MM.1S (cell line): ENCODE results near the gene NPC1.

ENCODE experiments used
- DNase-seq: peaks from one replicate; pipeline ENCODE4 v3.0.0-alpha.2; 2015
- H2AFZ ChIP-seq: fragments of 300-600 bp; sonication (generic); 2 replicates; pipeline ENCODE4 v1.6.0; 2016; ENCODE audit warnings: antibody characterized with exemption, low read length
- H3F3A ChIP-seq: fragments of 300-600 bp; sonication (generic); 2 replicates; pipeline ENCODE4 v1.6.1; 2016; ENCODE audit warnings: mild to moderate bottlenecking, antibody characterized with exemption, low read length, moderate library complexity, mixed read lengths; ENCODE audit not compliant: insufficient read depth
- H3K27ac ChIP-seq: fragments of 300-600 bp; sonication (generic); 2 replicates; pipeline ENCODE4 v1.5.1; 2016; ENCODE audit warnings: mild to moderate bottlenecking, low read length
- H3K27me3 ChIP-seq: fragments of 300-600 bp; sonication (generic); replicated peaks from 2 replicates; pipeline ENCODE4 v1.6.0; 2016; ENCODE audit warnings: low read length; ENCODE audit not compliant: insufficient read depth
- H3K36me3 ChIP-seq: fragments of 300-600 bp; sonication (generic); replicated peaks from 2 replicates; pipeline ENCODE4 v1.6.1; 2016; ENCODE audit warnings: mild to moderate bottlenecking, low read length, mixed read lengths; ENCODE audit not compliant: insufficient read depth
- H3K4me1 ChIP-seq: fragments of 300-600 bp; sonication (generic); 2 replicates; pipeline ENCODE4 v1.6.1; 2016; ENCODE audit warnings: low read length, mixed read lengths
- H3K4me2 ChIP-seq: fragments of 300-600 bp; sonication (generic); 2 replicates; pipeline ENCODE4 v1.6.0; 2016; ENCODE audit warnings: low read depth, low read length
- H3K4me3 ChIP-seq: fragments of 300-600 bp; sonication (generic); 2 replicates; pipeline ENCODE4 v1.5.1; 2016; ENCODE audit warnings: low read length, mixed read lengths
- H3K79me2 ChIP-seq: fragments of 300-600 bp; sonication (generic); 2 replicates; pipeline ENCODE4 v1.6.1; 2016; ENCODE audit warnings: mixed run types, low read length, mixed read lengths
- H3K9ac ChIP-seq: fragments of 300-600 bp; sonication (generic); 2 replicates; pipeline ENCODE4 v1.6.1; 2016; ENCODE audit warnings: low read length, mixed read lengths
- H3K9me2 ChIP-seq: fragments of 300-600 bp; sonication (generic); replicated peaks from 2 replicates; pipeline ENCODE4 v1.6.1; 2016; ENCODE audit warnings: mild to moderate bottlenecking, low read length, mixed read lengths; ENCODE audit not compliant: insufficient read depth
- H3K9me3 ChIP-seq: fragments of 300-600 bp; sonication (generic); replicated peaks from 2 replicates; pipeline ENCODE4 v1.6.1; 2016; ENCODE audit warnings: mild to moderate bottlenecking, low read length, mixed read lengths; ENCODE audit not compliant: insufficient read depth
- H4K20me1 ChIP-seq: fragments of 300-600 bp; sonication (generic); 2 replicates; pipeline ENCODE4 v1.6.1; 2016; ENCODE audit warnings: mild to moderate bottlenecking, low read length, moderate library complexity, mixed read lengths; ENCODE audit not compliant: insufficient read depth
- CTCF ChIP-seq: fragments of 300-600 bp; sonication (generic); IDR thresholded peaks from 2 replicates; pipeline ENCODE4 v1.5.1; 2016; ENCODE audit warnings: antibody characterized with exemption, low read length, mixed read lengths
- EZH2 ChIP-seq: fragments of 300-600 bp; sonication (generic); optimal IDR thresholded peaks from 2 replicates; pipeline ENCODE3; 2017; ENCODE audit warnings: low read depth, mild to moderate bottlenecking, antibody characterized with exemption, low read length, mixed read lengths
- EZH2phosphoT487 ChIP-seq: fragments of 300-600 bp; sonication (generic); IDR thresholded peaks from 2 replicates; pipeline ENCODE4 v1.6.1; 2018; ENCODE audit warnings: antibody characterized with exemption, low read length

The NPC1 gene

GRCh38 chr18:23619388-23619881 is 33.1 kb upstream of the NPC1 start:
- no peak for DNase-seq
- H3K36me3 ChIP-seq: no peaks in the 10 kb centered on the region
- H3F3A ChIP-seq: no peaks in the 10 kb centered on the region; the same call in 1 of the 2 replicates
- no peaks in the 10 kb centered on the region for H4K20me1 ChIP-seq
- H3K9me2 ChIP-seq: no peaks in the 10 kb centered on the region
- H3K9me3 ChIP-seq: no peaks in the 10 kb centered on the region
- H3K79me2 ChIP-seq: no peaks in the 10 kb centered on the region
- no peak overlapping the region for H3K27ac ChIP-seq
- peaks cover 10% of the 10 kb centered on the region; the same call in 1 of the 2 replicates for H3K4me1 ChIP-seq
- TF ChIP-seq EZH2phosphoT487 (no peak), CTCF (no peak), EZH2 (no peak)
- no peak overlapping the region for H3K4me3 ChIP-seq
- H3K27me3 ChIP-seq: no peaks in the 10 kb centered on the region
- no peak overlapping the region for H2AFZ ChIP-seq
- H3K4me2 ChIP-seq: no peak overlapping the region
- H3K9ac ChIP-seq: no peak overlapping the region

GRCh38 chr18:23618862-23619387 is 32.6 kb upstream of the NPC1 start:
- H3K9ac ChIP-seq: no peak overlapping the region
- no peaks in the 10 kb centered on the region for H3K9me2 ChIP-seq
- H4K20me1 ChIP-seq: no peaks in the 10 kb centered on the region
- DNase-seq: no peak
- H3K27ac ChIP-seq: no peak overlapping the region
- no peak overlapping the region for H3K4me2 ChIP-seq
- H3K36me3 ChIP-seq: no peaks in the 10 kb centered on the region
- no peak overlapping the region for H2AFZ ChIP-seq
- H3K79me2 ChIP-seq: no peaks in the 10 kb centered on the region
- no peaks in the 10 kb centered on the region for H3K27me3 ChIP-seq
- no peaks in the 10 kb centered on the region for H3K9me3 ChIP-seq
- H3K4me3 ChIP-seq: no peak overlapping the region
- H3F3A ChIP-seq: no peaks in the 10 kb centered on the region; the same call in 1 of the 2 replicates
- TF ChIP-seq EZH2phosphoT487: no peak
- TF ChIP-seq EZH2: no peak
- TF ChIP-seq CTCF: no peak
- peaks cover 10% of the 10 kb centered on the region; the same call in 1 of the 2 replicates for H3K4me1 ChIP-seq

GRCh38 chr18:23617412-23618014 is 31.2 kb upstream of the NPC1 start:
- Histone ChIP-seq H4K20me1 (no peaks in the 10 kb centered on the region), H3K27ac (peak overlapping the region; percentile 58; the same call in 1 of the 2 replicates), H3K9me2 (no peaks in the 10 kb centered on the region), H3K4me2 (peak overlapping the region; percentile 35), H2AFZ (peak overlapping the region; percentile 16), H3K4me1 (peaks cover 10% of the 10 kb centered on the region; the same call in 1 of the 2 replicates), H3K27me3 (no peaks in the 10 kb centered on the region), H3K79me2 (no peaks in the 10 kb centered on the region), H3K36me3 (no peaks in the 10 kb centered on the region), H3K4me3 (no peak overlapping the region), H3K9ac (peak overlapping the region; percentile 3; the same call in 1 of the 2 replicates), H3K9me3 (no peaks in the 10 kb centered on the region), H3F3A (no peaks in the 10 kb centered on the region; the same call in 1 of the 2 replicates)
- TF ChIP-seq EZH2 (no peak), CTCF (no peak), EZH2phosphoT487 (no peak)
- peak; percentile 63 for DNase-seq
